ENCODE results near the gene IRF1. TPM values are rescaled to one million over a fixed set of nuclear protein-coding genes. Genes with fewer than 3 reads are reported as not detected.

IRF1 gene
- total RNA-seq, 1 experiment from 2014 or later: 4.8 TPM

DNA sequence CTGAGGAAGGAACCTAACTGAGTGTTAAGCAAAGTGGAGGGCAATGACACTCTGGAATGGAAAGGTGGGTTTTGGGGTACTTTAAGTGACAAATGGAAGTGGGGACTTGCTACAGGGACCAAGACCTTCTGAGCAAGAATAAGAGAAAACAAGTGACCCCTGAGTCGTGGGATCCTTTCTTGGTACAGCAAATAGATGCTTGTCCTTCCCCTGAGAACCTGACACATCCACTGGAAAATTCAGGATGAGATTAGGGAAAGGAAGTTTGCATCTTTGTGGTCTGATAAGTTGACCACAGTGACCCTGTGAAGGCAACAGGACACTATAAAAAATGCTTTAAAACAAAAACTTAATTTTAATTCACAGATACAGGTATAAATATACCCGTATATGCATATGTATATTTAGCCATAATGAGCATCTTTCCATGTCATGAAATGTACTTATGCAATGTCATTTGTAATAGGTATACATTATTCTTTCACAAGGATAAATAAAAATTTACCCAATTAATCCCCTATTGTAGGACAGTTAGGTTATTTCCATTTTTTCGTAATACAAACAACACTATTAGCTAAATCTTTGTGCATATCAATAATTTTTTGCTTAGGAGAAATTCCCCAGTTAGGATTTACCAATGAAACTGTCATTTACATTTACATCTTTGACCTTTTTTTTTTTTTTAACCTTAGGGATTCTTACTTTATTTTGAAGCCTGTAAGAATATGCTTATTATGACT lies 2.0 kb upstream of the IRF1 start:
- Histone ChIP-seq H3K4me2 (ENCODE audit: low read depth, low read length, poor library complexity, severe bottlenecking) (no peak overlapping the region), H3K9ac (ENCODE audit: low read length) (no peak overlapping the region), H3K4me3 (ENCODE audit: low read length) (no peak overlapping the region), H3K4me1 (ENCODE audit: low read length) (peaks cover 51% of the 10 kb centered on the region), H3K9me3 (ENCODE audit: low read length) (no peaks in the 10 kb centered on the region), H3K36me3 (ENCODE audit: insufficient read depth, low read length) (no peaks in the 10 kb centered on the region), H4K20me1 (ENCODE audit: insufficient read depth, low read depth, low read length) (no peaks in the 10 kb centered on the region; the same call in 1 of the 2 replicates), H3K27ac (ENCODE audit: low read length) (no peak overlapping the region), H3K9me2 (replicated peaks; ENCODE audit: insufficient read depth, low read length) (no peaks in the 10 kb centered on the region), H2AFZ (ENCODE audit: low read length) (no peak overlapping the region), H3K27me3 (ENCODE audit: low read length) (no peaks in the 10 kb centered on the region), H3K79me2 (ENCODE audit: low read length) (no peaks in the 10 kb centered on the region)
- DNase-seq: no peak

DNA sequence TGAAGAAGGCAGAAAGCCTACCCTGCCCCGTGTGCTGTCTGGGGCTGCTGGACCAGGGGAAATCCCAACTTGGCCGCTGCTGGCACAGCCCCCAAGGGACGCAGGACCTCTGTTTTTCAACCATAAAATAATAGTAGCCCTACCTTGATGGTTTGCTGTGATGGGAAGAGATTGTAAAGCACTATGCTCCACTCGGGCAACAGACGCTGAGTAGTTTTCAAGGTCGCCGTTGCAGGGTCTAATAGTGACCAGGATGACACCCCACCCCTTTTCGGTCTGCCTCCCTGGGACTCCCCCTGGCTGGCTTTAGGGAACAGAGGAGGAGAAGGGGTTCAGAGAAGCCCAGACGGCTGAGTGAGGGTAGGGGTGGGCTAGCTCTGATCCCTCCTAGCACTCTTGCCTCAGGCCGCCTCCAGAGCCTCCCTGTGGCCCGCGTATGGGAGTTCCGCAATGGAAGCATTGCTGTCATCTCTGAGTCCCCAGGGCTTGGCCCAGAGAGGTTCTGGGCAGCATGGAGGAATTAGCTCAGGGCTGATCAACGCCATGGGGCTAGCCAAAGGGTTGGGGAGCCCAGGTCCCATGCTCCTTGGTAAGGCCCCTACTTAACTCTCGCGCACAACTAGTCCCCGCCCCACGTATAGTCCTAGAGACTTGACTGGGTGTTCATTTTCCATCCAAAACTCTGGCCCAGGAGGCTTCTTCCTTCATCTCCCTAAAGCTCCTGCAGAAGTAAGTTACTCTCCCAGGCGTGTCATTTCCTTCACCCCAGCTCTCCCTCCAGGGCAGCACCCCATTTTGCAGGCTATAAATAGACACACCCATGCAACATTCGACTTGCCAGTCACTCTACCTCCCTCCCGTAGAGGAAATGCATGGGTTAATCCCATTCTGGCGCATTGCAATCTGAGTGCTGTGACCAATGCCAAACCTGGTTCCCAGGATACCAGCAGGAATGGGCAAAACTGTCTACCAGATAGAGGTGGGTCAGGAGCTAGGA lies 1.1 kb upstream of the IRF1 start:
- DNase-seq: no peak
- peak overlapping the region; percentile 85; the same call in 1 of the 2 replicates for H2AFZ ChIP-seq (ENCODE audit: low read length)
- peak overlapping the region; percentile 95 for H3K4me2 ChIP-seq (ENCODE audit: low read depth, low read length, poor library complexity, severe bottlenecking)
- H3K36me3 ChIP-seq (ENCODE audit: insufficient read depth, low read length): no peaks in the 10 kb centered on the region
- peaks cover 46% of the 10 kb centered on the region for H3K4me1 ChIP-seq (ENCODE audit: low read length)
- peak overlapping the region; percentile 82 for H3K4me3 ChIP-seq (ENCODE audit: low read length)
- no peak overlapping the region for H3K27ac ChIP-seq (ENCODE audit: low read length)
- H3K9me2 ChIP-seq (replicated peaks; ENCODE audit: insufficient read depth, low read length): no peaks in the 10 kb centered on the region
- peak overlapping the region; percentile 78 for H3K9ac ChIP-seq (ENCODE audit: low read length)
- H3K9me3 ChIP-seq (ENCODE audit: low read length): no peaks in the 10 kb centered on the region
- H3K27me3 ChIP-seq (ENCODE audit: low read length): no peaks in the 10 kb centered on the region
- H3K79me2 ChIP-seq (ENCODE audit: low read length): no peaks in the 10 kb centered on the region
- no peaks in the 10 kb centered on the region; the same call in 1 of the 2 replicates for H4K20me1 ChIP-seq (ENCODE audit: insufficient read depth, low read depth, low read length)

DNA sequence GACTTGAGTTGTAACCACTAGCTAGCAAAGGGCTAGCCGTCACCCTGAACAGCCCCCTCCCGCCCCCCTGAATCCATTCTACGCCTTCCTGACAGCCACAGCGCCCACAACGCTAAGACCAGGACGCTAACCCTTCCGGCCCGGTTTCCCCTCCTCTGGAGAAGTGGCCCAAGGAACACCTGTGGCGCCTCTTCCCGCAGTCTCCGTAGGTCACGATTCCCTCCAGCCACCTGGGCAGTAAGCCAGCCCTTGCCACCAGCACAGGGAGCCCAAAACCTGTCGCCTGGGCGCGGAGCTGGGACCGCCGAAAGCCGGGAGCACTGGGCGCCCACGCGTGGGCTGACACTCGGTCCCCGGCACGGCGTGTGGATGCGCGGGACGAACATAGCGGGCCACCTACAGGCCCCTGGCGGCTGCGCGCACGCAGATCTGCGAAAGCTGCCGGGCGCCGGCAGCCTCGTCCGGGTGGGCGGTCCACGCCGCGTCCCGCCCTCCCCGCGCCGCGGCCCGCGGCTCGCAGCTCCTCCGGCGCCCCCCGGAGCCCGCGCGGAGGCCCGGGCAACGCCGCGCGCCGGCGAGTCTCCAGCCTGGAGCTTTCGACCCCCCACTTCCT lies 596 bp downstream of the IRF1 start:
- Histone ChIP-seq H3K36me3 (ENCODE audit: insufficient read depth, low read length) (no peaks in the 10 kb centered on the region), H2AFZ (ENCODE audit: low read length) (peak overlapping the region; percentile 99), H3K4me2 (ENCODE audit: low read depth, low read length, poor library complexity, severe bottlenecking) (peak overlapping the region; percentile 95), H3K9ac (ENCODE audit: low read length) (peak overlapping the region; percentile 78), H3K9me2 (replicated peaks; ENCODE audit: insufficient read depth, low read length) (no peaks in the 10 kb centered on the region), H3K79me2 (ENCODE audit: low read length) (no peaks in the 10 kb centered on the region), H3K27ac (ENCODE audit: low read length) (no peak overlapping the region; the same call in 1 of the 2 replicates), H3K4me1 (ENCODE audit: low read length) (peaks cover 33% of the 10 kb centered on the region), H3K9me3 (ENCODE audit: low read length) (no peaks in the 10 kb centered on the region), H3K4me3 (ENCODE audit: low read length) (peak overlapping the region; percentile 82), H4K20me1 (ENCODE audit: insufficient read depth, low read depth, low read length) (no peaks in the 10 kb centered on the region; the same call in 1 of the 2 replicates), H3K27me3 (ENCODE audit: low read length) (no peaks in the 10 kb centered on the region)
- DNase-seq: peak; percentile 73

DNA sequence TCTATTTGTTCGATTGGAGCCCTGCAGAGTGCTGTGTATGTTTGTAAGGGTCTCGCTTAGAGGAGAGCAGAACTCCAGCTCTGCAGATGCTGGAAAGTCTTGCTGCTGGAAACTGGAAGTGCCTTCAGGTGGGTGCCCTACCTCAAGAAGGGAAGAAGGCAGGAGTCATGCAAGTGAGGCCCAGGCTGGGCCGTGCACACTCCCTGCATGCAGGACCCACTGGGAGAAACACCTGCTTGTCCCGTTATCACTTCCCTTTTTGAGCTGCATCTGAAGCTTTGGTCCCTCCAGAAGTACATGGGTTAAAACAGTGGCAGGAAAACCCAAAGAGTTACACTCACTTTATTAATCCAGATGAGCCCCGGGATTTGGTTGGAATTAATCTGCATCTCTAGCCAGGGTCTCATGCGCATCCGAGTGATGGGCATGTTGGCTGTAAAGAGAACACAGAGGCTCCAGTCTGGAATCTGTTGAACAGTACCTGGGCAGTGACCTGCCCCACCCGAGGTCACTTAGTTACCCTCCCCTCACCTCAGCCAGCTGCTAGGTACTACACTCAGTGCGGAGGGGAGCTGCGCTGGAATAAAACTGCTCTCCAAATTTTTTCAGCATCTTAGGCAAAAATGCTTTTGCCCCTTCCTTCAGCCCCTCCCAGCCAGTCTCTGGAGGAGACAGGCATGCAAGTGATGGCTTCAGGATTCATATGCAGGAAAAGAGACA lies 1.4 kb downstream of the IRF1 start:
- peaks cover 33% of the 10 kb centered on the region for H3K4me1 ChIP-seq (ENCODE audit: low read length)
- no peaks in the 10 kb centered on the region for H3K36me3 ChIP-seq (ENCODE audit: insufficient read depth, low read length)
- H2AFZ ChIP-seq (ENCODE audit: low read length): no peak overlapping the region
- peak overlapping the region; percentile 78 for H3K9ac ChIP-seq (ENCODE audit: low read length)
- H3K4me3 ChIP-seq (ENCODE audit: low read length): peak overlapping the region; percentile 82
- no peaks in the 10 kb centered on the region for H3K27me3 ChIP-seq (ENCODE audit: low read length)
- no peak for DNase-seq
- peak overlapping the region; percentile 95 for H3K4me2 ChIP-seq (ENCODE audit: low read depth, low read length, poor library complexity, severe bottlenecking)
- no peaks in the 10 kb centered on the region for H3K9me2 ChIP-seq (replicated peaks; ENCODE audit: insufficient read depth, low read length)
- no peaks in the 10 kb centered on the region for H3K79me2 ChIP-seq (ENCODE audit: low read length)
- no peaks in the 10 kb centered on the region for H3K9me3 ChIP-seq (ENCODE audit: low read length)
- 0 out of 2 replicates have a peak overlapping the region, but pooled peaks have one; percentile 5 for H3K27ac ChIP-seq (ENCODE audit: low read length)
- no peaks in the 10 kb centered on the region; the same call in 1 of the 2 replicates for H4K20me1 ChIP-seq (ENCODE audit: insufficient read depth, low read depth, low read length)

DNA sequence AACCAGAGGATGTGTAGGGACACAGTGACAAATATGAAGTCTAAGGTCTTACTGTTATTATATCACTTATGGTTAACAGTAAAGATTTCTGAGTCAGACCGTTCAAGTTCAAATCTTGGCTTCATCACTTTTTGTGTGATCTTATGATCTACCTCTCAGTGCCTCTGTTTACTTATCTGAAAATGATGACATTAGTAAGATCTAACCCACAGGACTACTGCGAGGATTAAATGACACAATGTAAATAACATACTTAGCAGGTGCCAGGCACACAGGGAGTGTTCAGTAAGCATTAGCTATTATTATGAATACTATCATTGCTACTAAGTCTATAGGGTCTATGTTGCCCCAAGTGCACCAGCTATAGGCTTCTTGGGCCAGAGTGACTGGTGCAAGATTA lies 2.0 kb downstream of the IRF1 start:
- H3K4me1 ChIP-seq (ENCODE audit: low read length): peaks cover 33% of the 10 kb centered on the region
- peak overlapping the region; percentile 95 for H3K4me2 ChIP-seq (ENCODE audit: low read depth, low read length, poor library complexity, severe bottlenecking)
- H3K9me2 ChIP-seq (replicated peaks; ENCODE audit: insufficient read depth, low read length): no peaks in the 10 kb centered on the region
- no peaks in the 10 kb centered on the region for H3K27me3 ChIP-seq (ENCODE audit: low read length)
- H3K4me3 ChIP-seq (ENCODE audit: low read length): peak overlapping the region; percentile 82; the same call in 1 of the 2 replicates
- H3K9me3 ChIP-seq (ENCODE audit: low read length): no peaks in the 10 kb centered on the region
- no peaks in the 10 kb centered on the region for H3K36me3 ChIP-seq (ENCODE audit: insufficient read depth, low read length)
- DNase-seq: no peak
- no peaks in the 10 kb centered on the region; the same call in 1 of the 2 replicates for H4K20me1 ChIP-seq (ENCODE audit: insufficient read depth, low read depth, low read length)
- H3K9ac ChIP-seq (ENCODE audit: low read length): 0 out of 2 replicates have a peak overlapping the region, but pooled peaks have one; percentile 78
- H3K79me2 ChIP-seq (ENCODE audit: low read length): no peaks in the 10 kb centered on the region
- no peak overlapping the region for H3K27ac ChIP-seq (ENCODE audit: low read length)
- H2AFZ ChIP-seq (ENCODE audit: low read length): no peak overlapping the region

DNA sequence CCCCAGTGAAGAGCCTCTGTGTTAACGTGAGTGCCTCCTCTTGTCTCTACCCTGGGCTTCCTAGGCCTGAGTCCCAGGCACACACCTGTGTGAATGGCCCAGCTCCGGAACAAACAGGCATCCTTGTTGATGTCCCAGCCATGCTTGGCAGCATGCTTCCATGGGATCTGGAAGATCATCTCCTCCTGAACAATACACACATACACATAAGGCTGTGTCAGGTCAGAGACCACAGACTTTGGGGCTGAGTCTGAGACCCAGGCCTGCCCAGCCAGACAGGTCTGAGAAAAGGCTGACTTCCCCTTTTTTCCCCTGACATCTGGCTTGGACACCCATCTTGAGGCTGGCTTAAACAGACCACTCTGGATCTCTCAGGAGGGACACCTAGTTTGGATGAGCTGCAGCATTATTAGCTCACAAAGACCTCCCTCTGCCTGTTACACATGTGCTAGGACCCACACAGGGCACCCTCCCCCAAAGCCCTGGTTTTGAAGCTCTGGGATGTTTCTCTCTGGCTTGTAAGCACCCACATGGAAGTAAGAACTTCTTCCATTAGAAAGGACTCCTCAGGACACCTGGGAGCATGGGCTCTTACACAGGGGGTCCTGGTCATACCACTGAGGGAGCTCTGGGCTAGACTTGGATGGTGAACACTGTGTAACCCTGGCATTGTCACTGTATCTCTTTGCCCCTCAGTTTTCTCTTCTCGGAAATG lies 2.6 kb downstream of the IRF1 start:
- Histone ChIP-seq H3K79me2 (ENCODE audit: low read length) (no peaks in the 10 kb centered on the region), H3K36me3 (ENCODE audit: insufficient read depth, low read length) (no peaks in the 10 kb centered on the region), H3K27me3 (ENCODE audit: low read length) (no peaks in the 10 kb centered on the region), H3K9ac (ENCODE audit: low read length) (no peak overlapping the region), H3K4me3 (ENCODE audit: low read length) (no peak overlapping the region), H3K9me2 (replicated peaks; ENCODE audit: insufficient read depth, low read length) (no peaks in the 10 kb centered on the region), H3K4me1 (ENCODE audit: low read length) (peaks cover 33% of the 10 kb centered on the region), H2AFZ (ENCODE audit: low read length) (no peak overlapping the region), H3K9me3 (ENCODE audit: low read length) (no peaks in the 10 kb centered on the region), H4K20me1 (ENCODE audit: insufficient read depth, low read depth, low read length) (no peaks in the 10 kb centered on the region; the same call in 1 of the 2 replicates), H3K27ac (ENCODE audit: low read length) (no peak overlapping the region), H3K4me2 (ENCODE audit: low read depth, low read length, poor library complexity, severe bottlenecking) (peak overlapping the region; percentile 95)
- DNase-seq: no peak

DNA sequence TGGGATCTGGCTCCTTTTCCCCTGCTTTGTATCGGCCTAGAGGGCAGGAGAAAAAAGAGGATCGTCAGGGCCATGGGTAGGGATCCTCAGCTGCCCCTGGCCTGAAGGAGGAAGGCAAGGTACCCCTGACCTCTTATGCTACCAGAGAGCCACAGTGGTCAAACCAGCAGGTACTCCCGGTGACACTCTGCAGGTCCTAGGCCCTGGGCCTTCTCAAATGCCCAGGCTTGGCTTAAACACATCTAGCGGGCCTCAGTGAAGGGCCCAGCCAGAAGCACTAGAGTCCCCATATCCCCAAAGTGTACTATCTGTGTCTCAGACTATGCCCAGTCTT lies 3.5 kb downstream of the IRF1 start:
- Histone ChIP-seq H3K9me3 (ENCODE audit: low read length) (no peaks in the 10 kb centered on the region), H3K4me2 (ENCODE audit: low read depth, low read length, poor library complexity, severe bottlenecking) (no peak overlapping the region), H3K9ac (ENCODE audit: low read length) (no peak overlapping the region), H3K27ac (ENCODE audit: low read length) (no peak overlapping the region), H3K4me1 (ENCODE audit: low read length) (peaks cover 33% of the 10 kb centered on the region), H3K27me3 (ENCODE audit: low read length) (no peaks in the 10 kb centered on the region), H3K4me3 (ENCODE audit: low read length) (no peak overlapping the region), H4K20me1 (ENCODE audit: insufficient read depth, low read depth, low read length) (no peaks in the 10 kb centered on the region; the same call in 1 of the 2 replicates), H2AFZ (ENCODE audit: low read length) (no peak overlapping the region), H3K9me2 (replicated peaks; ENCODE audit: insufficient read depth, low read length) (no peaks in the 10 kb centered on the region), H3K36me3 (ENCODE audit: insufficient read depth, low read length) (no peaks in the 10 kb centered on the region), H3K79me2 (ENCODE audit: low read length) (no peaks in the 10 kb centered on the region)
- no peak for DNase-seq
